Right atrium auricular region (tissue), 2 donors: Measurements from ENCODE around the gene RNF168. TPM values are rescaled to one million over a fixed set of nuclear protein-coding genes. Genes with fewer than 3 reads are reported as not detected.

Experiments
- DNase-seq: peaks from one replicate; pipeline ENCODE4 v3.0.0-alpha.2; 2019; ENCODE audit warnings: low spot score
- H3K27ac ChIP-seq, 2 donors: fragments of 200-600 bp; sonication (generic); 1 replicate in 1 of 2; 2 replicates in 1 of 2; pipeline ENCODE4 v1.5.1; 2016 to 2019
- H3K27me3 ChIP-seq, 2 donors: fragments of 200-600 bp; sonication (generic); one replicate each; pipeline versions ENCODE4 v1.5.1 to v1.6.0; 2017 to 2019
- H3K36me3 ChIP-seq: fragments of 200-600 bp; sonication (generic); one replicate; pipeline ENCODE4 v1.5.1; 2016
- H3K4me1 ChIP-seq, 2 donors: fragments of 200-600 bp; sonication (generic); one replicate each; pipeline versions ENCODE4 v1.5.1 to v1.6.0; 2017 to 2019
- H3K4me3 ChIP-seq, 2 donors: fragments of 200-600 bp; sonication (generic); 1 replicate in 1 of 2; 2 replicates in 1 of 2; pipeline ENCODE4 v1.5.1; 2017 to 2019; ENCODE audit warnings: mild to moderate bottlenecking in 1 of 2, moderate library complexity in 1 of 2
- H3K9me3 ChIP-seq, 2 donors: fragments of 200-600 bp; sonication (generic); one replicate each; pipeline ENCODE4 v1.5.1; 2019
- CTCF ChIP-seq, 2 donors: fragments of 200-600 bp; sonication (generic); IDR thresholded peaks; one replicate each; pipeline ENCODE4 v1.5.1; 2019; ENCODE audit warnings: antibody characterized with exemption in 2 of 2
- total RNA-seq, 2 donors: library from RNA; depleted of rRNA; stranded (reverse); fragments of >200 nt; gene quantifications; one replicate each; pipeline ENCODE4 v1.1.0, GENCODE V29; 2016

Gene RNF168
- total RNA-seq, 2 donors from 2014 or later = 14.9 to 15.5 TPM

DNA sequence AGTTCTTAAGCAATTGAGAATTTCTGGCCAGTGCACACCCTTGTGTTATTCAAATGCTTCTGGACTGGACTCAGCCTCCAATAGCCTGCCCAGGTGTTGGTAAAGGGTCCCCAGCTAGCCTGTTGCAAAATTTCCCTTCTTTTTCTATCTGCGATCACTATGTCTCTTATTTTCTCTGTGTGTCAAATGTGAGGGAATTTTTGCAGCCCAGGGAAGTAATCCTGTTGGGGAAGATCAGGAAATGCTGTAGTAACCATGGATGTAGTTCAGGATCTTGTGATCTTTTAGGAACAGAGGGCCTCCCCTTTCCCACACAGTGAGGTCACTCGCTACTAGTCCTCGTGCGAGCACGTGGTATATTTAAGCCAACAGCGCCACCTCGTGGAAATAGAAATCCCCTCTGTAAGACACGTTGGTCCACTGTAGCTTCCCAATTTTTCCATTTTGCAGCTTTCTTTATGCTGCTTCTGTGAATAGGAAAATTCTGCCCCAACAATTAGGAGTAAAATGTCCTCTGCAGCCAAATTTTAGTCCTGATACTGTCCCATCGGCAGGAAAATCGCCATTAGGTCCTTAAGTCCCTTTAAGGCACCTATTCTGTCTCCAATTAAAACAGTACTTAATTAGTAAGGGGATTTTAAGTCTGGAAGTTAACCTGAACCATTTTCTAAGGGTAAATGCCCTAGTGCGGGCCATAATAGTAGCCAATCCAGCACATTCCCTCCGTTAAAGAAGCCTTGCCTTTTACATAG lies 15.6 kb upstream of the RNF168 start:
- peaks cover 6 to 27% of the 10 kb centered on the region in 2 donors for H3K9me3 ChIP-seq
- H3K27me3 ChIP-seq = no peaks in the 10 kb centered on the region
- no peaks in the 10 kb centered on the region for H3K36me3 ChIP-seq
- peak; percentile 18 to 68 for TF ChIP-seq CTCF (IDR thresholded peaks at IDR 0.05)
- H3K27ac ChIP-seq = no peak overlapping the region
- DNase-seq = peak; percentile 71
- H3K4me1 ChIP-seq = no peaks in the 10 kb centered on the region
- no peak overlapping the region for H3K4me3 ChIP-seq

DNA sequence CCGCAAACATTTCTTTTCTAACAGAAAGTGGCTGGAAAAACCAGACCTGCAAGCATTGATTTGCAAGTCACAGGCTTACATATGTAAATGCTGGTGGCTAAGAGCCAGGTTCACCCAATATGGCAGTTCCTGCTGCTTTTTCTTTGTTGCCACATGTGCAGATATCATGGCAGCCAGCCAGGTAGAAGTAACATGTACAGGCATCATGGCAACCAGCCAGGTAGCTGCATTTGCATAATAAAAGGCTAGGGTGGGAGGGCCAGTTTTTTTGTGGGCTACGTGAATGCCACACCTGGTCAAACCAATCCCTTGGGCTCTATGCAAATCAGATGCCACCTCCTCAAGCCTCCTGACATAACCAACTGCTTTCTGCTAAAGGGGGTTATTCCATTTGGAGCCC lies 14.4 kb upstream of the RNF168 start:
- TF ChIP-seq CTCF (IDR thresholded peaks at IDR 0.05) = no peak
- H3K9me3 ChIP-seq = peaks cover 6 to 27% of the 10 kb centered on the region in 2 donors

DNA sequence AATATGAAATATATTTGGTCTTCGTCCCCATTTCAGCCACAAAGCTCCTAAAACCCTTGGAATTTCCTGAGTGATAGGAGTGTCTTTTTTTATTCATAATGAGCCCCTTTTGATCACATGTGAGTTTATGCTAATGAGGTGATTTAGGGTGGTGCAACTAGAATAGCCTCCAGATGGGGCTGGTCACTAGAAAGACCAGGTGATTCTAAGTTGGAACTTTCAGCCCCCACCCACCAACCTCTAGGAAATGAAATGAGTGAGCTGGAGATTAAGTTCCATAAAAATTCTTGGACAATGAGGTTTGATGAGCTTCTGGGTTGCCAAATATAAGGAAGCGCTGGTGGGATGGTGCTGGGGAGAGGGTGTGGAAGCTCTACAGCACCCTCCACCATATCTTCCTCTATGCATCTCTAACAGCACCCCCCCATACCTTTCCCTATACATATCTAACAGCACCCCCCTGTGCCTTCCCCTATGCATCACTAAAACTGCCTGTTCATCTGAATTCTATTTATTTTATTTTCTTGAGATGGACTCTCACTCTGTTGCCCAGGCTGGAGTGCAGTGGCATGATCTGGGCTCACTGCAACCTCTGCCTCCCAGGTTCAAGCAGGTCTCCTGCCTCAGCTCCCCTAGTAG lies 13.7 kb upstream of the RNF168 start:
- peaks cover 6 to 27% of the 10 kb centered on the region in 2 donors for H3K9me3 ChIP-seq
- H3K4me1 ChIP-seq = no peaks in the 10 kb centered on the region
- H3K36me3 ChIP-seq = no peaks in the 10 kb centered on the region
- TF ChIP-seq CTCF (IDR thresholded peaks at IDR 0.05) = no peak
- no peak overlapping the region for H3K27ac ChIP-seq
- no peaks in the 10 kb centered on the region for H3K27me3 ChIP-seq
- H3K4me3 ChIP-seq = no peak overlapping the region
- no peak for DNase-seq

More for the DNA sequence above, 14.4 kb upstream of the RNF168 start:
- no peaks in the 10 kb centered on the region for H3K4me1 ChIP-seq
- no peaks in the 10 kb centered on the region for H3K27me3 ChIP-seq
- no peak overlapping the region for H3K4me3 ChIP-seq
- no peak for DNase-seq
- no peaks in the 10 kb centered on the region for H3K36me3 ChIP-seq
- H3K27ac ChIP-seq = no peak overlapping the region

GRCh38 chr3:196514913-196515621 lies 11.5 kb upstream of the RNF168 start, which contains the start of gene SMCO1:
TSS of gene SMCO1 (minus strand) at chr3:196515346. CDS start at chr3:196515209, 137 bp downstream.
- Histone ChIP-seq H3K4me3 (peak within 1 kb of the TSS in 1 of 2 donors; percentile 30), H3K27ac (peak within 1 kb of the TSS; percentile 72 to 83), H3K9me3 (peaks cover 6 to 21% of the 10 kb centered on the region in 2 donors), H3K36me3 (no peaks in the 10 kb centered on the region), H3K27me3 (no peaks in the 10 kb centered on the region), H3K4me1 (no peaks in the 10 kb centered on the region)
- no peak for DNase-seq
- no peak for TF ChIP-seq CTCF (IDR thresholded peaks at IDR 0.05)

DNA sequence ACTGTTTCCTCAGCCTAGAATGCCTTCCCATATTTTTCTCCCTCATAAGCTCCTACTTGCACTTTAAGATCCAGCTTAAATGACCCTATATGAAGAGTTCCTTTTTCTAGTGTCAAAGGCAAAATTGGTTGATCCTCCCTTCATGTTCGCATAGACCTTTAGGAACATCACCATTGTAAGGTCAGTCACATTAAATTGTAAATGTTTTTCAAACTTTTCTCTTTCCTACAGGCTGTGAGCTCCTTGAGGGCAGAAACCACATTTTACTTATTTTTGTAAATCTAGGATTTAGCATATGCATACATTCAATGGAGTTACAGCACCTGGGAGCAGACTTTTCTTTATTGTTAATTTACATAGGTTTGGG lies 10.8 kb upstream of the RNF168 start:
- Histone ChIP-seq H3K4me3 (peak overlapping the region in 1 of 2 donors; percentile 30), H3K27me3 (no peaks in the 10 kb centered on the region), H3K9me3 (peaks cover 3 to 14% of the 10 kb centered on the region in 2 donors), H3K36me3 (no peaks in the 10 kb centered on the region), H3K27ac (peak overlapping the region; percentile 72 to 83), H3K4me1 (no peaks in the 10 kb centered on the region)
- no peak for DNase-seq
- TF ChIP-seq CTCF (IDR thresholded peaks at IDR 0.05) = no peak
